ENCODE data around the gene C10orf120.

Gene C10orf120

GRCh38 chr10:122699796-122700455, at the start of gene C10orf120:
TSS of gene C10orf120 (minus strand) at chr10:122699846. CDS start at chr10:122699790, 56 bp downstream.
- no peak for DNase-seq

- no peak for DNase-seq
Observed at GRCh38 chr10:122748496-122748895, 48.9 kb upstream of the C10orf120 start.

GRCh38 chr10:122746408-122746807, 46.8 kb upstream of the C10orf120 start:
- no peak for DNase-seq

- DNase-seq: no peak
Observed at GRCh38 chr10:122744257-122744656, 44.6 kb upstream of the C10orf120 start.

- no peak for DNase-seq
Observed at GRCh38 chr10:122740640-122741039, 41.0 kb upstream of the C10orf120 start.

- DNase-seq: no peak
Observed at GRCh38 chr10:122738031-122738430, 38.4 kb upstream of the C10orf120 start.

- DNase-seq: no peak
Observed at GRCh38 chr10:122733931-122734665, 34.5 kb upstream of the C10orf120 start.

- no peak for DNase-seq
Observed at GRCh38 chr10:122733443-122733842, 33.8 kb upstream of the C10orf120 start.

GRCh38 chr10:122730238-122730637, 30.6 kb upstream of the C10orf120 start:
- DNase-seq: no peak

GRCh38 chr10:122729126-122729525, 29.5 kb upstream of the C10orf120 start:
- DNase-seq: no peak

- DNase-seq: no peak
Observed at GRCh38 chr10:122727426-122727825, 27.8 kb upstream of the C10orf120 start.

- DNase-seq: no peak
Observed at GRCh38 chr10:122725768-122726167, 26.1 kb upstream of the C10orf120 start.

GRCh38 chr10:122725006-122725405, 25.4 kb upstream of the C10orf120 start:
- DNase-seq: no peak

GRCh38 chr10:122721111-122721510, 21.5 kb upstream of the C10orf120 start:
- DNase-seq: no peak

- DNase-seq: no peak
Observed at GRCh38 chr10:122716025-122716424, 16.4 kb upstream of the C10orf120 start.

GRCh38 chr10:122715576-122715975, 15.9 kb upstream of the C10orf120 start:
- DNase-seq: no peak

- DNase-seq: no peak
Observed at GRCh38 chr10:122713091-122713885, 13.6 kb upstream of the C10orf120 start.

GRCh38 chr10:122710576-122710975, 10.9 kb upstream of the C10orf120 start:
- no peak for DNase-seq

GRCh38 chr10:122709971-122710370, 10.3 kb upstream of the C10orf120 start:
- no peak for DNase-seq

- DNase-seq: no peak
Observed at GRCh38 chr10:122707535-122707934, 7.9 kb upstream of the C10orf120 start.

GRCh38 chr10:122706947-122707346, 7.3 kb upstream of the C10orf120 start:
- DNase-seq: no peak

- no peak for DNase-seq
Observed at GRCh38 chr10:122706467-122706866, 6.8 kb upstream of the C10orf120 start.

All from NCI-H1436 treated with DMSO at 0.1 percent for 48 hours (cell line).